H9 (cell line): ENCODE results near the gene TAGLN2. TPM values are rescaled to one million over a fixed set of nuclear protein-coding genes. Genes with fewer than 3 reads are reported as not detected.

Experiments
- DNase-seq: peaks from one replicate; pipeline ENCODE4 v3.0.0-alpha.2; 2017
- H2AFZ ChIP-seq: one replicate; pipeline ENCODE4 v1.6.1; 2013; ENCODE audit warnings: mild to moderate bottlenecking, low read length, control low read depth, moderate library complexity
- H2AK5ac ChIP-seq: 2 replicates; pipeline ENCODE4 v1.6.1; 2013; ENCODE audit warnings: low read length, control low read depth, mixed read lengths; ENCODE audit not compliant: insufficient read length
- H2BK120ac ChIP-seq: one replicate; pipeline ENCODE4 v1.6.1; 2013; ENCODE audit warnings: low read depth, mild to moderate bottlenecking, low read length, control low read depth, inconsistent platforms; ENCODE audit not compliant: poor library complexity, severe bottlenecking
- H2BK12ac ChIP-seq: 2 replicates; pipeline ENCODE4 v1.6.1; 2013; ENCODE audit warnings: low read length, control low read depth, mixed read lengths, low read depth; ENCODE audit not compliant: insufficient read length
- H2BK15ac ChIP-seq: 2 replicates; pipeline ENCODE4 v1.6.1; 2013; ENCODE audit warnings: low read depth, low read length, control low read depth
- H2BK20ac ChIP-seq: one replicate; pipeline ENCODE4 v1.6.1; 2013; ENCODE audit warnings: low read depth, mild to moderate bottlenecking, low read length, control low read depth, inconsistent platforms; ENCODE audit not compliant: poor library complexity, severe bottlenecking
- H2BK5ac ChIP-seq: 2 replicates; pipeline ENCODE4 v1.6.1; 2013; ENCODE audit warnings: low read length, control low read depth, mixed read lengths; ENCODE audit not compliant: insufficient read length
- H3K14ac ChIP-seq: 2 replicates; pipeline ENCODE4 v1.6.1; 2013; ENCODE audit warnings: low read length, control low read depth; ENCODE audit not compliant: insufficient read depth
- H3K18ac ChIP-seq: 2 replicates; pipeline ENCODE4 v1.6.1; 2013; ENCODE audit warnings: low read depth, mild to moderate bottlenecking, mixed read lengths, low read length, control low read depth; ENCODE audit not compliant: insufficient read length
- H3K23ac ChIP-seq: 2 replicates; pipeline ENCODE4 v1.6.1; 2013; ENCODE audit warnings: low read length, control low read depth, mixed read lengths, low read depth; ENCODE audit not compliant: insufficient read length
- H3K23me2 ChIP-seq: 2 replicates; pipeline ENCODE4 v1.6.1; 2013; ENCODE audit warnings: low read depth, mild to moderate bottlenecking, mixed read lengths, low read length, control low read depth; ENCODE audit not compliant: insufficient read length, poor library complexity, severe bottlenecking
- H3K27ac ChIP-seq: 2 replicates; pipeline ENCODE4 v1.5.1; 2013; ENCODE audit warnings: low read length, control low read depth, mixed read lengths, low read depth; ENCODE audit not compliant: insufficient read length
- H3K27me3 ChIP-seq: 2 replicates; pipeline ENCODE4 v1.6.1; 2013; ENCODE audit warnings: low read length, control low read depth, inconsistent platforms; ENCODE audit not compliant: insufficient read depth
- H3K4ac ChIP-seq: 2 replicates; pipeline ENCODE4 v1.6.1; 2013; ENCODE audit warnings: low read depth, mild to moderate bottlenecking, control low read depth, inconsistent platforms, low read length, moderate library complexity
- H3K4me1 ChIP-seq: 2 replicates; pipeline ENCODE4 v1.6.1; 2013; ENCODE audit warnings: low read length, control low read depth, inconsistent platforms; ENCODE audit not compliant: insufficient read depth
- H3K4me2 ChIP-seq: 2 replicates; pipeline ENCODE4 v1.6.1; 2013; ENCODE audit warnings: low read length, control low read depth, mixed read lengths; ENCODE audit not compliant: insufficient read length, insufficient read depth
- H3K56ac ChIP-seq: 2 replicates; pipeline ENCODE4 v1.6.1; 2013; ENCODE audit warnings: low read depth, mild to moderate bottlenecking, mixed read lengths, low read length, control low read depth; ENCODE audit not compliant: insufficient read length
- H3K79me1 ChIP-seq: 2 replicates; pipeline ENCODE4 v1.6.1; 2013; ENCODE audit warnings: low read depth, mild to moderate bottlenecking, moderate library complexity, low read length, control low read depth, inconsistent platforms; ENCODE audit not compliant: insufficient read depth, poor library complexity, severe bottlenecking
- H3K79me2 ChIP-seq: 2 replicates; pipeline ENCODE4 v1.6.1; 2013; ENCODE audit warnings: low read length, control low read depth, inconsistent platforms; ENCODE audit not compliant: insufficient read depth
- H3K9ac ChIP-seq: 2 replicates; pipeline ENCODE4 v1.6.1; 2013; ENCODE audit warnings: low read length, control low read depth, mixed read lengths; ENCODE audit not compliant: insufficient read length; ENCODE audit errors: extremely low read depth
- H3K9me3 ChIP-seq: one replicate; pipeline ENCODE4 v1.6.1; 2013; ENCODE audit warnings: low read depth, low read length, inconsistent platforms; ENCODE audit not compliant: control insufficient read depth
- H3T11ph ChIP-seq: one replicate; pipeline ENCODE4 v1.6.1; 2013; ENCODE audit warnings: mild to moderate bottlenecking, low read length, control low read depth, inconsistent platforms
- H4K20me1 ChIP-seq: one replicate; pipeline ENCODE4 v1.6.1; 2013; ENCODE audit not compliant: control insufficient read depth, insufficient read length, insufficient read depth
- H4K5ac ChIP-seq: 2 replicates; pipeline ENCODE4 v1.6.1; 2013; ENCODE audit warnings: low read depth, mild to moderate bottlenecking, mixed read lengths, low read length, control low read depth; ENCODE audit not compliant: insufficient read length
- H4K8ac ChIP-seq: replicated peaks from 2 replicates; pipeline ENCODE4 v1.6.1; 2013; ENCODE audit warnings: low read length, control low read depth, mixed read lengths, low read depth; ENCODE audit not compliant: insufficient read length
- H4K91ac ChIP-seq: 2 replicates; pipeline ENCODE4 v1.6.1; 2013; ENCODE audit warnings: low read depth, mild to moderate bottlenecking, moderate library complexity, mixed read lengths, low read length, control low read depth; ENCODE audit not compliant: insufficient read length
- H3K27ac Mint-ChIP-seq, 3 experiments: 2 replicates in 2 of 3; 3 replicates in 1 of 3; pipeline ENCODE4 v1.8.0; 2020 to 2021; ENCODE audit warnings: mixed read lengths in 3 of 3, mild to moderate bottlenecking in 1 of 3, moderate library complexity in 1 of 3
- H3K27me3 Mint-ChIP-seq: 2 replicates; pipeline ENCODE4 v1.8.0; 2021; ENCODE audit warnings: low read depth, mild to moderate bottlenecking, moderate library complexity, mixed read lengths
- H3K36me3 Mint-ChIP-seq, 3 experiments: 2 replicates in 2 of 3; 3 replicates in 1 of 3; pipeline ENCODE4 v1.8.0; 2020 to 2021; ENCODE audit warnings: low read depth in 3 of 3, mixed read lengths in 3 of 3; ENCODE audit not compliant: insufficient read depth in 1 of 3
- H3K4me1 Mint-ChIP-seq, 2 experiments: 2 replicates each; pipeline ENCODE4 v1.8.0; 2020; ENCODE audit warnings: mixed read lengths in 2 of 2
- H3K4me3 Mint-ChIP-seq, 2 experiments: 2 replicates in 1 of 2; 3 replicates in 1 of 2; pipeline ENCODE4 v1.8.0; 2020 to 2021; ENCODE audit warnings: mild to moderate bottlenecking in 2 of 2, mixed read lengths in 2 of 2, moderate library complexity in 1 of 2
- H3K9me3 Mint-ChIP-seq, 2 experiments: 2 replicates in 1 of 2; 3 replicates in 1 of 2; pipeline ENCODE4 v1.8.0; 2020; ENCODE audit warnings: mild to moderate bottlenecking in 2 of 2, mixed read lengths in 2 of 2, moderate library complexity in 1 of 2
- CTCF ChIP-seq: fragments of 200-600 bp; sonication (generic); conservative IDR thresholded peaks from 3 replicates; pipeline ENCODE4 v1.8.0; 2021; ENCODE audit warnings: antibody characterized with exemption, mild to moderate bottlenecking
- WGBS: extraction: QIAGEN DNeasy Blood & Tissue Kit; methylation state at CpG from one replicate; pipeline ENCODE4 v1.1.7; 2013; ENCODE audit warnings: missing lambda C conversion rate, low lambda C conversion rate, mixed read lengths; ENCODE audit not compliant: insufficient read length; ENCODE audit errors: extremely low coverage; 5-methylcytosine and 5-hydroxymethylcytosine counted together
- total RNA-seq: library from RNA; stranded (reverse); gene quantifications from 2 replicates; pipeline ENCODE4 v1.2.1, GENCODE V29; 2021

TAGLN2 gene
- total RNA-seq, 1 experiment from 2014 or later = 76.7 TPM

DNA sequence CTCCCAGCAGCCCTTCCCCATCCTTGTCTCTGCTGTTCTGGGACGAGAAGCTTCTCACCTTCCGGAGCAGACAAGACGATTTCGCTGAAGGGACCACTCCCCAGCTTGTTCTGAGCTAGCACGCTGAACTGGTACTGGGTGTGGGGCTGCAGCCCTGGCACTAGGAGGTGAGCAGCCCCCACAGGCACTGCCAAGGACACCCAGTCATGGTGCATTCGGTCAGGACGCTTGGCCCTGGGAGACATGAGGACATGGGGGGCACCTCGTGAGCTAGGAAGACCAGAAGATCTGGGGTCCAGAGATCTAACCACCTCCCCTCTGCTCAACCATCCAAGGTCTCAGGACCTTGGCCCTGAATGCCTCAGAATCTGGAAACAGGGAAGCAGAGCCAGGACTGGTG is 5.3 kb upstream of the TAGLN2 start:
- H3K9ac ChIP-seq = no peak overlapping the region
- Mint-ChIP-seq H3K4me1 (peaks cover 10 to 12% of the 10 kb centered on the region in 2 experiments), H3K27me3 (no peaks in the 10 kb centered on the region; the same call in none of the 2 replicates), H3K9me3 (no peaks in the 10 kb centered on the region; a peak in 1 of 5 replicates), H3K36me3 (peaks cover 25 to 41% (median 39%) of the 10 kb centered on the region in 3 experiments), H3K27ac (no peak overlapping the region; a peak in 1 of 7 replicates), H3K4me3 (no peak overlapping the region)
- H4K20me1 ChIP-seq = no peaks in the 10 kb centered on the region
- H2BK5ac ChIP-seq = no peak overlapping the region
- H3K79me2 ChIP-seq = no peaks in the 10 kb centered on the region
- TF ChIP-seq CTCF = no peak
- no peak overlapping the region for H3K27ac ChIP-seq
- H3T11ph ChIP-seq = no peak overlapping the region
- H2BK12ac ChIP-seq = no peak overlapping the region
- no peak overlapping the region; the same call in 1 of the 2 replicates for H3K14ac ChIP-seq
- no peak overlapping the region for H3K18ac ChIP-seq
- H2BK120ac ChIP-seq = no peak overlapping the region
- H3K56ac ChIP-seq = no peak overlapping the region
- no peak overlapping the region for H2BK15ac ChIP-seq
- DNase-seq = no peak
- H3K9me3 ChIP-seq = no peaks in the 10 kb centered on the region
- no peak overlapping the region for H2AFZ ChIP-seq
- H4K5ac ChIP-seq = no peak overlapping the region
- no peak overlapping the region for H3K4me2 ChIP-seq
- peaks cover 1% of the 10 kb centered on the region for H3K23me2 ChIP-seq
- H3K4ac ChIP-seq = no peak overlapping the region
- no peak overlapping the region for H4K91ac ChIP-seq
- no peak overlapping the region for H3K23ac ChIP-seq
- no CpG with 5 or more reads among the region's 8 CpGs for WGBS
- no peak overlapping the region for H4K8ac ChIP-seq
- no peaks in the 10 kb centered on the region for H3K27me3 ChIP-seq
- no peaks in the 10 kb centered on the region for H3K79me1 ChIP-seq
- H3K4me1 ChIP-seq = no peaks in the 10 kb centered on the region
- H2BK20ac ChIP-seq = no peak overlapping the region
- no peak overlapping the region for H2AK5ac ChIP-seq
